Mammary epithelial cell (primary cell): ENCODE data around the gene RNF214.

Experiments
- CTCF ChIP-seq, 2 donors: IDR thresholded peaks in 1 of 2; conservative IDR thresholded peaks in 1 of 2; 2 replicates each; pipeline ENCODE4 v1.5.1; 2011 to 2012; ENCODE audit warnings: inconsistent platforms in 2 of 2, low read length in 2 of 2, mild to moderate bottlenecking in 2 of 2, control low read depth in 1 of 2, low read depth in 1 of 2; ENCODE audit not compliant: insufficient read depth in 1 of 2; ENCODE audit errors: extremely low read depth in 1 of 2
- EZH2 ChIP-seq: IDR thresholded peaks from 2 replicates; pipeline ENCODE4 v1.6.1; 2012; ENCODE audit warnings: low read length, inconsistent platforms, borderline replicate concordance

GRCh38 chr11:117185736-117186430 is 46.6 kb upstream of the RNF214 start:
- TF ChIP-seq CTCF (conservative IDR thresholded peaks at IDR 0.05 in 1 of 2, IDR thresholded peaks at IDR 0.05 in 1 of 2; ENCODE audit: extremely low read depth in 1 of 2, insufficient read depth in 1 of 2, low read depth in 1 of 2, low read length in 2 of 2) (no peak), EZH2 (no peak)
